ENCODE measurements around the gene FRMD3.

Gene FRMD3

DNA sequence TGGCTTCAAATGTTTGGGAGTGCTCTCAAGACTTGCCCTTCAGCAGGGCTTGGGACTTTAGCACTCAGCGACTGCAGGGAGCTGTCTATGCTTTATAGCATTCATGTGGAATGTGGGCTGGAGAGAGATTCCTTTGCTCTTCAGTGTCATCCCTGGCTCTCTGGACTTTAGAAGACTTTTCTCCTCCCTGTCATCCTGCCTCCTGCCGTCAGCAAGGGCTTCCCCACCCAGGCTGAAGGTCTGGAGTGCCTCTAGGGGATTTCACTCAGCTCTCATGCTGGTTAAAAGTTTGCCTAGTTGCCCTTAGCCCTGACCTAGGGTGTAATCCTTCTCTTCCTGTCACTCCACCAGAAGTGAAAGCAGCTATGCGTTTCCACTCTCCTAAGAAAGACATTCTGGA, 210.9 kb downstream of the FRMD3 start:
- FAIRE-seq, result no peak

- no peak for FAIRE-seq
These were observed 215.1 kb downstream of the FRMD3 start for GRCh38 chr9:83323148-83323547.

- FAIRE-seq, result no peak
These were observed 215.8 kb downstream of the FRMD3 start for GRCh38 chr9:83322438-83322837.

DNA sequence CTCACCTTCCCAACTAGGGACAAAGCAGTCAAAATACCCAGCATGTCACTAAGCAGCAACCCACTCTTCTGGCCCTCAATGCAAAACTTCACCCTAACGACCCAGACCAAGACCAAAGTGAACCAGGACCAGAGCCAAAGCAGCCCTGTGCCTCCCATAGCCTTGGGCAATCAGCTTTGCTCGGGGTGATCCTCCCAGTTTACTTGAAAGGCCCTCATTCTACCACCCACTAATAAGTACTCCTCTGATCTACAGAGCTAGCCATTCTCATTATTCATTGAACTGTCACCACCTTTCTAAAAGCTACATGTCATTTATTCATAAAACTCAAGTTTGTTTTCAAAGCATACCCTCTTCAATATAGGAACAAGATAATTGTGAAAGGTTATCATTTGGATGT, 221.0 kb downstream of the FRMD3 start:
- FAIRE-seq, result no peak

DNA sequence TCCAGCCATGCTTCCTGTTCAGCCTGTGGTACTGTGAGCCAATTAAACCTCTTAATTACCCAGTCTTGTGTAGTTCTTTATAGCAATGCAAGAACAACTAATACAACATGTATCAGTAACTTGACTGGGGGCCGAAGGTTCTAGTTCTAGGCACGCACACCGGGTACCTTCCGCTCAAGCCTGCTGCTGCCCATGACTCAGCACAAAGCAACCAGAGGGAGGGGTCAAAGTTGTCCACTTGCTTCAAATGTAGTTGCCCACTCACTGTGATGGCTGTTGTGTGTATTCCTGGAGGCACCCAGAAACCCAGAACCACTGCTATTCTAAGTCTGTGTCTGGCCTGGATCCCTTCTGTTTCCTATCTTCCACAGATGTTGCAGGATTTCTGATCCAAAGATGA, 222.6 kb downstream of the FRMD3 start:
- FAIRE-seq, result no peak

DNA sequence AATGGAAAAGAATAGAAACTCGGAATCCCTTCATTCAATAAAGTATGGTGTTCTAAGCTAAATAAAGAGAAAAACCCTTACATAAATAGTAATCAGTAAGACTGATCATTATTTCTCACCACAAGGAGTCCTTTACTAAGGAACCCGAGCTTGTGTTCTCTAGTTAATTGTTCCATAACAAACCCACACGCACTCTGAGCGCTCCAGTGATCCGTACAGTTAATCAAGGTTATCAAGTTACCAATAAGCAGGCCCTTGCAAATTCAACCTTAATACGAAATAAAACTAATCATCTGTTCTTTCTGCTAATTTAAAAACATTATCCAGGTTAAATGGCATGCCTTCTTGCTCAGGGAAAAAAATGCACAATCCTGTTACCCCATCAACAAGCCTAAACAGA, 224.4 kb downstream of the FRMD3 start:
- no peak for FAIRE-seq

- FAIRE-seq, result no peak
These were observed 225.7 kb downstream of the FRMD3 start for GRCh38 chr9:83312537-83312936.

GRCh38 chr9:83307066-83307724, 231.0 kb downstream of the FRMD3 start:
- no peak for FAIRE-seq

DNA sequence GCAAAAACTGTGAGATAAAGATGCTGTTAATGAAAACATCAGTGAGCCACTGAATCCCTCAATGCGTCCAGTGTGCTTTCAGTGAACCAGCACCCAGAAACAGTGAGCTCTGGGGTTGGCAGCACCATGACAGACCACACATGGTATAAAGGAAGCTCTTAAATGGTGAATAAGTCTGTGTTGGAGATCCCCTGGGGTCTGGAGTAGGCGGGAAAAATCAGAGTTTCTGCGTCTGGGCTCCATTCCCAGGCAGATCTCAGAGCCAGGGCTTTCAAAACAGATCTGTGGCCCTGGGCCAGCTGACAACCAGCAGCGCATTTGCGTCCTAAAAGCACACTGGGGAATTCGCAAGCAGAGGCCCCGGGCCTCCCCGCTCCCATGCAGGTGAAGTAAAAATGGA, 233.5 kb downstream of the FRMD3 start:
- no peak for FAIRE-seq

DNA sequence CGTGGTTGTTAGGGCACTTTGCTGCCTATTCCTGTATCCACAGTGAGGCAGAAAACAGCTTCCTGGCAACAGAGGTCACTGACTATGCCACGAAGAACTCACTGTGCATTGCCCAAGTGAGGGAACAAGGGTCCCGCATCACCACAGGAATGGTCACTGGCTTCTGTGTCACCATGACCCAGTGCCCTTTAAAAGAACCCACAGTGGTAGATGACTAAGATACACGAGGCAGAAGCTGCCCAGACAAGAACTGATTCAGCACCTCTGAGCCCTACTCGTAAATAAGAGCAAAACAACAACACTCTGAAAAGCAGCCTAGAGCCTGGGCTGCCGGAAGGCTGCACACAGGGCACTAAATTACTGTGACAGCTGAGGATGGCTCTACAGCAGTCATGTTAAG, 238.6 kb downstream of the FRMD3 start:
- FAIRE-seq, result no peak

- FAIRE-seq, result no peak
These were observed 239.1 kb downstream of the FRMD3 start for GRCh38 chr9:83299094-83299493.

DNA sequence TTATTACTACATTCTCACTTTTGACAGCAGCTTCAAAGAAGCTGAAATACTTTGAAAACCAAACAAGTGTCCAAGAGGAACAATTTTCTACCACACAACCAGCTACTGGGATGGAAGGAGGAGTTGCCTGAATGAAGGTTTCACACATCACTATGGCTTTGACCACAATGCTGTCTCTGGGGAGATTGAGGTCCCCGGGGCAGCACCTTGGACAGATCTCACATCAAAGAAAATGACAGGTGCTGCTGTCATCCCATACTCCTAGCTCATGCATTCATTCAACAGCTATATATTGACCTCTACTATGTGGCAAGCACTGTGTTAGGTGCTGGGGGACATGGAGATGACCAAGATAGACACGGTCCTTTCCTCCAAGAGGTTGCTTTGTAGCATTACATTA, 242.1 kb downstream of the FRMD3 start:
- no peak for FAIRE-seq

GRCh38 chr9:83294816-83295215, 243.4 kb downstream of the FRMD3 start:
- no peak for FAIRE-seq

DNA sequence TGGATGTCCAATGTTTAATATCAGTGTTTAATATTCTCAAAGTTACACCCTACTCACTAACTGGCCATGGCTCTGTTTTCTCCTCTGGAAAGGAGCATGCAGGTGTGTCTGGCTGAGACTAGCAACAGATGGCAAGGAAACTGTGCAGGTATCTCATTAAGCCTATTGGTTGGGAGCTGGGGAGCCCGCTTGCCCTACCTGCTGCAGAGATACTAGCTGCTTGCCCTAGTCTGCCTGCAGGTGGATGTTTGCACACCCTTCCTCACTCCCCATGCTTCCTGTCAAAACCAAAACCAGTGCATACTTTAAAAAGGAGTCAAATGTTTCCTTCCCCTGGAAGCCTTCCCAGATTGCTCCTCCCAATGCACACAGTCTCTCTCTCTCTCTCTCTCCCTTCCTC, 247.0 kb downstream of the FRMD3 start:
- no peak for FAIRE-seq

DNA sequence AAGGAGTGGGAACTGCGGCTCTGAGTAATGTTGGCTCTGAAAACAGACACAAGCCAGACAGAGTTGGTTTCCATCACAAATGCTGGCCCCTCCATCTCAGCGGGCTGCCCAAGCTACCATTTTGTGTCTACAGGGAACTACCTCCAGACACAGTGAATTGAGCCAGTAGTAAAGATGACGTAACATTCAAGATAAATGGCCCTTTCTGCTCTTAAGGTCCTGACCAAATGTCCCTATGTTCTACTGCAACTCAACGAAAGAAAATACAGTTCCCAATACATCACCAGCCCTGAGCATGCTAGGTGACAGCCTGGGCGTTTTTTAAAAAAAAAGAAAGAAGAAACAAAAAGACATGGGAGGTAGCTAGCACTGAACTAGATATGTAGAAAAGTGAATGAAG, 247.5 kb downstream of the FRMD3 start:
- FAIRE-seq, result no peak

DNA sequence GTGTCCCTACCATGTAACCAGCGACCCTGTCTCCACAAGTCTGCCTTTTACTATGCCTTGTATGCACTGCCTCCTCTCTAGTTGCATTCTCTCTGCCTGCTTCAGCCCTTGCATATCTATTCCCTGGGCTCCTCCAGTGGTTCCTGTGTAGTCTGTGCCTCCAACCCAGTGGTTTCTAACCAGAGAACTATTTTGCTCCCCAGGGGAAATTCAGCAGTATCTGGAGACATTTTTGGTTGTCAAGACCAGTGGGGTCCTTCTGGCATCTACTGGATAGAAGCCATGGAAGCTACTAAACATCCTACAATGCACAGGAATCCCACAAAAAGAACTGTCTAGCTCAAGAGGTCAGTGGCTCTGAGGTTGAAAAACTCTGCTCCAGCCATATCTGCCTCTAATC, 251.2 kb downstream of the FRMD3 start:
- no peak for FAIRE-seq

GRCh38 chr9:83285445-83286225, 252.6 kb downstream of the FRMD3 start:
- FAIRE-seq, result no peak

DNA sequence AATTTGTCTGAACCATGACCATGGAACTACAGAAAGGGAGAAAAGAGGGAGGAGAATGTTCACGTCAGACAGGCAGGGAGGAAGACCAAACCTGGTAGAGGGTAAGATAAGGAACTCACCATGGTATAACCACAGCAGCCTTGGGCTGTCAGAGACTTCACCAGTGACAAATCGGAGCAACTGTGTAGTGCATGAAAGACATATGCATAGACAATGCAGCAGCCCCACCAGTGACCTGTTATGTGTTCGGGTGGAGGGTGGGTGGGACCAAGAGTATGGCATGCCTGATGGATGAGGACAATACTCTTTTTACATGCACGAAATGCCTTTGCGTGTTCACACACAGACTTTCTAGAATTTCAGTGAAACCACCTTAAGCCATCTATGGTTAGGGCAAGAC, 253.5 kb downstream of the FRMD3 start:
- FAIRE-seq, result no peak

DNA sequence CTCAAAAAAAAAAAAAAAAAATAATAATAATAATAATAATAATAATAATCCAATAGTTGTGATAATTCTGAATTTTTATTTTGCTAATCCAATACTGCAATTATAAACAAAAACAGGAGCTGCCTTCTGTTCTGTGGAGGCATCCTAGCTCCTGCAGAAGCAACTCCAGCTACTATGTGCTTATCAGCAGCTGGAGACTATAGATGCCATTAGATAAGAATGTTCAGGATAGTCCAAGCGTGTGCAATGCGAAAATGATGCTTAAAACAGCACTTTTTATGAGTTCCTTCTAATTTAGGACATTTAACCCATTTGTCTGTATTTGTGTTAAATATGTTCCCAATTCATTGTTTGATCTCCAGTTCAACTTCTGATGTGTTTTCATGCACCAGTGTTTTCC, 254.7 kb downstream of the FRMD3 start:
- no peak for FAIRE-seq

GRCh38 chr9:83281306-83282255, 256.6 kb downstream of the FRMD3 start:
- no peak for FAIRE-seq

GRCh38 chr9:83280790-83281189, 257.4 kb downstream of the FRMD3 start:
- FAIRE-seq, result no peak

DNA sequence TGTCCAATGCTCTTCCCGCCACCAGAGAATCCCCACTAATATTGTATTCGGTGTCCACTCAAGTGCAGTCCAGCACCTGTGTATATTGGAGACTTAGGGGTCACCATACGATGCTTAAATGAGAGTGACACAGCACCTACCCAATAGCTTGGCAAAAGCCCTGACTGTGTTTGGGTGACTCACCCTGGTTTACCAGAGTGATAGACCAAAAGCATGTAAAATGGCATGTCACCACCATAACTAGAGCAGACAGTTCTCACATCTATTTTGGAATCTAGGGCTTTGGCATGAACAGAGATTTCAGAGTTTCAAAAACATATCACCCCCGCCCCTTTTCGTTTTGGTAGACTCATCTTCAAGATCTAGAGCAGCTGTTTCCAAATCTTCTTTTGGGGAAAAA, 257.9 kb downstream of the FRMD3 start:
- no peak for FAIRE-seq

- FAIRE-seq, result no peak
These were observed 263.4 kb downstream of the FRMD3 start for GRCh38 chr9:83274787-83275186.

GRCh38 chr9:83271665-83272071, 266.5 kb downstream of the FRMD3 start:
- FAIRE-seq, result no peak

All from TTC549 (cell line).